Putamen (tissue), 1 donor: Measurements from ENCODE around the gene TMEM272.

Experiments
- DNase-seq: peaks from one replicate; pipeline ENCODE4 v3.0.0-alpha.2; 2016; ENCODE audit warnings: low spot score

Gene TMEM272

GRCh38 chr13:51780099-51780498 lies 64.9 kb downstream of the TMEM272 start:
- no peak for DNase-seq

- no peak for DNase-seq
These were observed 66.6 kb downstream of the TMEM272 start for GRCh38 chr13:51778392-51778791.

GRCh38 chr13:51777921-51778320 lies 67.1 kb downstream of the TMEM272 start:
- no peak for DNase-seq

GRCh38 chr13:51776179-51776578 lies 68.8 kb downstream of the TMEM272 start:
- no peak for DNase-seq

GRCh38 chr13:51773515-51773914 lies 71.5 kb downstream of the TMEM272 start:
- DNase-seq = no peak

- peak; percentile 51 for DNase-seq
These were observed 72.2 kb downstream of the TMEM272 start for GRCh38 chr13:51772781-51773180.

- DNase-seq = no peak
These were observed 72.9 kb downstream of the TMEM272 start for GRCh38 chr13:51772105-51772455.

GRCh38 chr13:51771418-51772104 lies 73.4 kb downstream of the TMEM272 start:
- DNase-seq = no peak

- no peak for DNase-seq
These were observed 74.1 kb downstream of the TMEM272 start for GRCh38 chr13:51770681-51771417.

- no peak for DNase-seq
These were observed 74.8 kb downstream of the TMEM272 start for GRCh38 chr13:51770160-51770559.

- DNase-seq = no peak
These were observed 75.4 kb downstream of the TMEM272 start for GRCh38 chr13:51769455-51770127.

GRCh38 chr13:51768976-51769375 lies 76.0 kb downstream of the TMEM272 start:
- DNase-seq = no peak

- DNase-seq = no peak
These were observed 76.5 kb downstream of the TMEM272 start for GRCh38 chr13:51768378-51768921.

- DNase-seq = no peak
These were observed 77.9 kb downstream of the TMEM272 start for GRCh38 chr13:51767100-51767499.

GRCh38 chr13:51765142-51765515 lies 79.8 kb downstream of the TMEM272 start:
- no peak for DNase-seq

- peak; percentile 77 for DNase-seq
These were observed 80.5 kb downstream of the TMEM272 start for GRCh38 chr13:51764184-51765141.

- DNase-seq = no peak
These were observed 81.5 kb downstream of the TMEM272 start for GRCh38 chr13:51763486-51763885.
